Thoracic aorta endothelial cell (primary cell): ENCODE measurements around the gene VILL. TPM values are rescaled to one million over a fixed set of nuclear protein-coding genes. Genes with fewer than 3 reads are reported as not detected.

Experiments
- small RNA-seq: library from RNA; depleted of rRNA; stranded (forward); fragments of <200 nt; gene quantifications from one replicate; pipeline ENCODE3, GENCODE V24; 2012
- total RNA-seq: library from RNA; depleted of rRNA; stranded (reverse); fragments of >200 nt; gene quantifications from 2 replicates; pipeline ENCODE4 v1.2.3, GENCODE V29; 2012

The VILL gene
- total RNA-seq = 5.3 and 6.9 TPM in 2 replicates

DNA sequence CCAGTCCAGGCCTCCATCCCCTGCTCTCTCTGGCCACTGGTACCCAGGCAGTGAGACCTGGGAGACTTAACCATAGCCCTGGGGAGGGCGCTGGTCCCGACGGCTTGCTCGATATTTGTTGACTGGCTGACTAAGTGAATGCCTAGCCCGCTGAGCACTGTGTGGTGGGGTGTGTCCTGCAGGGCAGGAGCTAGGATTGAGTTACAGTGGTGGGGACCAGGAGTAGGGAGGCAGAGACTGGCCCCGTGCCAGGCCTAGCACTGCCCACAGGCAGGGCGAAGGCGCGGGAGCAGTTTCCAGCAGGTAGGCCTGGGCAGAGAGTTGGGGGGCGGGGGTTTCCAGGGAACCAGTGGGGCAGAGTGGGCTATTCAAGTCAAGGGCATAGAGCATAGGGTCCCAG, at the start of gene VILL:
TSS of gene VILL (plus strand) at position 260 of the 400 bp plus-strand sequence. CDS start 2,887 bp downstream, outside the sequence.

DNA sequence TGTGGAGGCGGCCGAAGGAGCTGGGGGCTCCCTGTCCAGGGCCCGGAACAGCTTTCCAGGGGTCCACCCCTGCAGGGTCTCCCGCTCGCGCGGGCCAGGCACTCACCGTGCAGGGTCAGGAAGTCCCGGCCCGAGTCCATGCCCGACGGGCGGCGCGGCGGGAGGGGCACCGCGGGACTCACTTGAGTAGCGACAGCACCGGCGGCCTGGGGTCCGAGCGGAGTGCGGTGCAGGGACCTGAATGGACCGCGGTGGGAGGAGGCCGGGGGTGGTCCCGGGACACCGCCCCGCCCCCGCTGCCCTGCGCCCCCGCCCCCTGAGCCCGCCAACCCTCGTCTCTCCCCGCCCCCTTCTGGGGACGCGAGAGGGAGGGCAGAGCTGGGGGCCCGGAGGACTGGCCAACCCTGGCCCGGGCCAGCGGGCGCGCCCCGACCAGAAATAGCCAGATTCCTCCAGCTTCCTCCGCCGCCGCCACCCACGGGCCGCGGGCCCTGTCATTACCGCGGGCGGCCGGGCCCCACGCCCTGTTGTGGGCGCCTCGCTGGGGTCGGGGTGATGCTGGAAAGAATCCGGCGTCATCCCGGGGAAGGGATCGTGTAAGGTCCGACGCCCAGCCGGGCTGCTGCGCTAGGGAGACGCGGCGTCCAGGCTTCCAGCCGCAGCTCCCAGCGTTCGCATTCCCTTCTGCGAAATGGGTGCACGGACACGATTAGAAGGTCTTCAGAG, 39.0 kb downstream of the VILL start, which contains the start of gene PLCD1:
TSS of gene PLCD1 (minus strand) at position 243 of the 726 bp plus-strand sequence. CDS start at position 140, 103 bp downstream.

DNA sequence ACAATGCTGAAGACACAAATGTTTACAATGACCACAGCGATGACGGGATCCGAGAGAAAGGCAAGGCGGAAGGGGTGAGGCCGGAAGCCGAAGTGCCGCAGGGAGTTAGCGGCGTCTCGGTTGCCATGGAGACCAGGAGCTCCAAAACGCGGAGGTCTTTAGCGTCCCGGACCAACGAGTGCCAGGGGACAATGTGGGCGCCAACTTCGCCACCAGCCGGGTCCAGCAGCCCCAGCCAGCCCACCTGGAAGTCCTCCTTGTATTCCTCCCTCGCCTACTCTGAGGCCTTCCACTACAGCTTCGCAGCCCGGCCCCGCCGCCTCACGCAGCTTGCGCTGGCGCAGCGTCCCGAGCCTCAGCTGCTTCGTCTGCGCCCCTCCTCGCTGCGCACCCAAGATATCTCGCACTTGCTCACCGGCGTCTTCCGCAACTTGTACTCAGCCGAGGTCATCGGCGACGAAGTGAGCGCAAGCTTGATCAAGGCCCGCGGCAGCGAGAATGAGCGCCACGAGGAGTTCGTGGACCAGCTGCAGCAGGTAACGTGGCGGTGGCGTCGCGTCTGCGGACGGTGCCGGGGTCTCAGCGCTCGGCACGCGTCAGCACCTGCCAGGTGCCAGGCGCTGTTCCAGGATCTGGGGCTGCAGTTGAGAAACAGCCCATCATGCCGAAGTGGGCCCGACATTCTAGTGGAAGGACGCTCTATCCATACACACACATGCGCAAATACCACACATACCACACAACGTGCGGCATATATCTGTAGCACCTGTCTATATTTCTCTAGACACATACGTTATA, 48.7 kb downstream of the VILL start, which contains the start of gene DLEC1:
TSS of gene DLEC1 (plus strand) at position 108 of the 798 bp plus-strand sequence. CDS start at position 126, 18 bp downstream.

Small RNA genes within 50 kb of the gene (small RNA-seq; reads per million reads assigned to genes)
- gene MIR26A1 = 14.6 reads per million, percentile 94 among the genes with 10 or more reads in this experiment
- gene RF00019 = not detected

Other genes with a start within 250 kb of the VILL start
- gene CTDSPL, start 128.9 kb upstream of the VILL start, total RNA-seq = 43.6 and 53.0 TPM in 2 replicates
- 18.0 and 22.3 TPM in 2 replicates for gene PLCD1, start 38.9 kb downstream of the VILL start, total RNA-seq
- 0.14 TPM in 1 of 2 replicates, not detected in the other for gene DLEC1, start 48.4 kb downstream of the VILL start, total RNA-seq
- gene ACAA1, start 146.3 kb downstream of the VILL start, total RNA-seq = 24.6 and 26.1 TPM in 2 replicates
- 12.8 and 13.1 TPM in 2 replicates for gene MYD88, start 147.9 kb downstream of the VILL start, total RNA-seq
- 56.5 and 60.2 TPM in 2 replicates for gene OXSR1, start 174.8 kb downstream of the VILL start, total RNA-seq